A673 (cell line): ENCODE results near the gene SYT7.

Experiments
- EZH2 ChIP-seq: fragments of 200-600 bp; sonication (generic); IDR thresholded peaks from 2 replicates; pipeline ENCODE4 v1.6.1; 2017; ENCODE audit warnings: borderline replicate concordance, low read depth, mild to moderate bottlenecking, mixed read lengths, antibody characterized with exemption, low read length; ENCODE audit not compliant: poor library complexity, severe bottlenecking
- TF ChIP-seq, protein P1 (sequence below): fragments of 300-800, 200-600 bp; sonication (generic); conservative IDR thresholded peaks from 2 replicates; pipeline ENCODE4 v1.5.1; 2017; ENCODE audit warnings: low read depth, mild to moderate bottlenecking, antibody characterized with exemption, low read length, moderate library complexity, mixed read lengths

DNA sequence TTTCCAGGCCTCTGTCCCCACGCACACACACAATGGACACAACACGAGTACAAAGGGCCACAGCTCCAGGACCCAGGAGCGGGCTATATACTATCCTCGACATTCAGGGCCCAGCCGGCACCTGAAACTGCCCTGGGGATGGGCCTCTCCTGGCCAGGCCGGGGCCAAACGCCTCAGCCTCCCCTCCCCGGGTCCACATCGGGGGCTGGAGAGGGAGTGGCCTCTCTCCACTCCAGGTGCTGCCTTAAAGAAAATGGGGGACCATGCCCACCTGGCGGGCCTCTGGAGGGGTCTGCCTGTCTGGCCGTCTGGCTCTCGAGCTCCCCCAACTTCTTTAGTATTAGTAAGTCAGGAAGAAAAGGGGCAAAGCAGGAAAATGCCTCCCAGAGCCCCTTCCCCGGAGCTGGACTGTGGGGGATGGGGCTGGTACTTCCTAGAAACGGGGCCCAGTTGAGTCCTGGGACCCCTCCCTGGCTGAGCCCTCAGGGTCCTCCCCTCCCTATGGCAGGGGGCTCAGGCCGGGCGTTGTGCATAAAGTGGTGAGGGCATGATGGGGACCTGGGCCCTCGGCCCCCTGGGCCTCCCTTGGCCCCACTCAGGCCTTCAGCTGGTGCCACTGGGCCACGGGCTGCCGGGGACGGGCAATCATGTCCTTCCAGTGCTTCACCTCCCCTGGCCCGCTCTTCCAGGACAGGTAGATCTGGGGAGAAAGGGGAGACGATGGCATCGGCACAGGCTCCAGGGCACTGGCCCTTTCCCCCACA, 62.7 kb downstream of the SYT7 start:
- TF ChIP-seq, protein P1, sequence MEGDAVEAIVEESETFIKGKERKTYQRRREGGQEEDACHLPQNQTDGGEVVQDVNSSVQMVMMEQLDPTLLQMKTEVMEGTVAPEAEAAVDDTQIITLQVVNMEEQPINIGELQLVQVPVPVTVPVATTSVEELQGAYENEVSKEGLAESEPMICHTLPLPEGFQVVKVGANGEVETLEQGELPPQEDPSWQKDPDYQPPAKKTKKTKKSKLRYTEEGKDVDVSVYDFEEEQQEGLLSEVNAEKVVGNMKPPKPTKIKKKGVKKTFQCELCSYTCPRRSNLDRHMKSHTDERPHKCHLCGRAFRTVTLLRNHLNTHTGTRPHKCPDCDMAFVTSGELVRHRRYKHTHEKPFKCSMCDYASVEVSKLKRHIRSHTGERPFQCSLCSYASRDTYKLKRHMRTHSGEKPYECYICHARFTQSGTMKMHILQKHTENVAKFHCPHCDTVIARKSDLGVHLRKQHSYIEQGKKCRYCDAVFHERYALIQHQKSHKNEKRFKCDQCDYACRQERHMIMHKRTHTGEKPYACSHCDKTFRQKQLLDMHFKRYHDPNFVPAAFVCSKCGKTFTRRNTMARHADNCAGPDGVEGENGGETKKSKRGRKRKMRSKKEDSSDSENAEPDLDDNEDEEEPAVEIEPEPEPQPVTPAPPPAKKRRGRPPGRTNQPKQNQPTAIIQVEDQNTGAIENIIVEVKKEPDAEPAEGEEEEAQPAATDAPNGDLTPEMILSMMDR = no peak
- TF ChIP-seq EZH2 = no peak
